ENCODE results near the gene CPSF4.
A peak's percentile ranks its signal among the peaks of the same experiment; 100 is the strongest.
"Not testable (repeated sequence)": the region's sequence is repeated elsewhere in the genome, so short reads cannot be mapped to it uniquely, and the experiment has no call there.

The CPSF4 gene

DNA sequence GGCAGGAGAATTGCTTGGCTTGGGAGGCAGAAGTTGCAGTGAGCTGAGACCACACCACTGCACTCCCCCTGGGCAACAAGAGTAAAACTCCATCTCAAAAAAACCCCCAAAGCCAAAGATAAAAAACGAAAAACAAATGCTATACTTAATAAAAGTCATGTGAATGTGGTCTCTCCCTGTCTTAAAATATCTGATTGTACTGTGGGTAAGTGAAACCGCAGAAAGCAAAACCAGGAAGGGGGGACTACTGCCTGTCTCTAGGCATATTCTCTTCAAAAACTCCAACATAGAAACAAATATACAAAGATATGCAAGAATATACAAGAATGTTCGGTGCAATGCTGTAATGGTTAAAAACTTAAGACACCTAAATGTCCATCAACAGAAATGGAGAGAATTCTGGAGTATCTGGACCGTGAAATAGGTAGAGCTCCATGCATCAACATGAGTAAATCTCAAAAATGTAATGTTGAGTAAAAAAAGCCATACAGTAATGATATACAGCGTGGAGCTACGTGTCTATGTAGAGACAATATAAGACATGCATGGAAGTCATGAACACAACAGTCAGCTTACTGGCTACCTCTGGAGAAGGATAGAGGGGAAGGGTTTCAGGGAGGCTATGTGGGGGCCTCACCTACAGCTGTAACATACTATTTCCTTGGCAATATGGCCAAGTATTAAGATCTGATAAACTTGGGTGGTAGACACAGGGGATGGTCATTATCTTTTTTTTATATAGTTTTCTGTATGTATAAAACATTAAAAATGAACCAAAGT is 59.2 kb downstream of the CPSF4 start:
- DNase-seq (ENCODE audit: low spot score), result no peak
- TF ChIP-seq, protein P1, sequence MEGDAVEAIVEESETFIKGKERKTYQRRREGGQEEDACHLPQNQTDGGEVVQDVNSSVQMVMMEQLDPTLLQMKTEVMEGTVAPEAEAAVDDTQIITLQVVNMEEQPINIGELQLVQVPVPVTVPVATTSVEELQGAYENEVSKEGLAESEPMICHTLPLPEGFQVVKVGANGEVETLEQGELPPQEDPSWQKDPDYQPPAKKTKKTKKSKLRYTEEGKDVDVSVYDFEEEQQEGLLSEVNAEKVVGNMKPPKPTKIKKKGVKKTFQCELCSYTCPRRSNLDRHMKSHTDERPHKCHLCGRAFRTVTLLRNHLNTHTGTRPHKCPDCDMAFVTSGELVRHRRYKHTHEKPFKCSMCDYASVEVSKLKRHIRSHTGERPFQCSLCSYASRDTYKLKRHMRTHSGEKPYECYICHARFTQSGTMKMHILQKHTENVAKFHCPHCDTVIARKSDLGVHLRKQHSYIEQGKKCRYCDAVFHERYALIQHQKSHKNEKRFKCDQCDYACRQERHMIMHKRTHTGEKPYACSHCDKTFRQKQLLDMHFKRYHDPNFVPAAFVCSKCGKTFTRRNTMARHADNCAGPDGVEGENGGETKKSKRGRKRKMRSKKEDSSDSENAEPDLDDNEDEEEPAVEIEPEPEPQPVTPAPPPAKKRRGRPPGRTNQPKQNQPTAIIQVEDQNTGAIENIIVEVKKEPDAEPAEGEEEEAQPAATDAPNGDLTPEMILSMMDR (IDR thresholded peaks at IDR 0.05; ENCODE audit: extremely low read depth, missing control alignments), result no peak

DNA sequence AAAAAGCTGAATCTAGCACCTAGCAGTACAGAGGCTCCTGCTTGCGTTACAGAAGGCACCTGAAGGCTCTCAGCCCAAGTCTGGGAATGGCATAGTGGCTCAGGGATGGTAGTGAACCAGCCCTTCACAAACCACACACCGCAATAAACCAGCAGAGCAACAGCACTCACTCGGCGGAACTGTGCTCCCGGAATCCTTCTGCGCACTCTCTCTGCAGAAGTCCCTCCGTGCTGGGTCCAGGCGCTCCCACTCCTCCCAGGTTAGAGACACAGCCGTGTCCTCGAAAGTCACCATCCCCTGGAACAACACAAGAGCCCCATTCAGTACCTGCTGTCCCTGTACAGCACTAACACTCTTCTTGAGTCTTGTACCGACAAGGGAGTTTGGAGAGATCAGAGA is 59.8 kb downstream of the CPSF4 start:
- TF ChIP-seq, protein P1 (IDR thresholded peaks at IDR 0.05; ENCODE audit: extremely low read depth, missing control alignments), result no peak
- no peak for DNase-seq (ENCODE audit: low spot score)

DNA sequence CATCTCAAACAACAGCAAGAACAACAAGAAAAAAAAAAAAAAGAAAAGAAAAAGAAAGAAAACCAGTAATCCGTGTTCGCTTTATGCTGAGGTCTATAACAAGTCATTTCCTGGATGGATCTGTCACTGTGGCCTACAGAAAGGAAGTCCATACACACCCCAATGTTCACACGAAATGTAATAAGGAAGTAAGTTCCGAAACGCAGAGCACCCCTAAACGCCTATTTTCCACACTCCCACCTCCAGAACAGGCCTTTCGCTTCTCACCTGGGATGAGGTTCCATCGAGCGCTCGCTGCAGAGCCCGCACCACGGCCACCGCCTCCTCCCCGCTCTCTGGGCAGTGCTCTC is 60.6 kb downstream of the CPSF4 start:
- DNase-seq (ENCODE audit: low spot score), result no peak
- TF ChIP-seq, protein P1 (IDR thresholded peaks at IDR 0.05; ENCODE audit: extremely low read depth, missing control alignments), result no peak

DNA sequence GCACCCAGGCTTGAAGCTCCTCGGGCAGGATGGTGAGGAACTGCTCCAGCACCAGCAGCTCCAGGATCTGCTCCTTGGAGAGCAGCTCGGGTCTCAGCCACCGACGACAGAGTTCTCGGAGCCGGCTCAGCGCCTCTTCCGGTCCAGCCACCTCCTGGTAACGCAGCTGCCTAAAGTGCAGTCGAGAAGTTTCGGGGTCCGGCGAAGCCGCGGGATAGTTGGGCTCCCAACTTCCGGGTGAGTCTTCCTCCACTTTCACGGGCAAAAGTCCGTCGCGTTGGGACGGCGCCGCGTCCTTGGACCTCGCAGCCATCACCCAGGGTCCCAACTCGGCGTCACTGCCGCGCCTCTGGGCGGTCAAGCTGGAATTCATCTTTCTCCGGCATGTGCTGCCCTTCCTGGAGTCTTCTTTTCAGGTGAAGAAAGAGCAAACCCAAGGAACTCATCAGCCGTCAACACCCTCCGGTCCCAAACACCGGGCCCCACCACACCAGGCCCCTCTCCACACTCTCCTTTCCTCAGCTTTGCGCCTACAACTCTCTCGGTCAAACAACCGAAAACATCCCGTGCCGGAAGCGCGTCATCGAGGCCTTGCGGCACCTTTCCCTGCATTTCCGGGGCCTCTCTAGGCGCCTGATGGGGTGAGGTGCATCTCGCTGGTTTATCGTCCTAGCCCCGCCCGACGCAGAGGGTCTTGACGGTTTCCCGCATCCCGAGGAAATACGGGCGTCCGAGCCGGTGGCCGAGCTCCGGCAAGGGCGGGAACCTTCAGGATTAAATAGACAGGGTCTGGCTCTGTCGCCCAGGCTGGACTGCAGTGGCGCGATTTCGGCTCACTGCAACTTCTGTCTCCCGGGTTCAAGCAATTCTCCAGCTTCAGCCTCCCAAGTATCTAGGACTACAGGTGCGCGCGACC is 61.2 kb downstream of the CPSF4 start, which contains the start of gene ZNF394:
ZNF394 (minus strand) TSS at position 561 of the 916 bp plus-strand sequence; CDS start at position 373, 188 bp downstream.
- TF ChIP-seq, protein P1 (IDR thresholded peaks at IDR 0.05; ENCODE audit: extremely low read depth, missing control alignments), result no peak
- DNase-seq (ENCODE audit: low spot score), result peak; percentile 83

DNA sequence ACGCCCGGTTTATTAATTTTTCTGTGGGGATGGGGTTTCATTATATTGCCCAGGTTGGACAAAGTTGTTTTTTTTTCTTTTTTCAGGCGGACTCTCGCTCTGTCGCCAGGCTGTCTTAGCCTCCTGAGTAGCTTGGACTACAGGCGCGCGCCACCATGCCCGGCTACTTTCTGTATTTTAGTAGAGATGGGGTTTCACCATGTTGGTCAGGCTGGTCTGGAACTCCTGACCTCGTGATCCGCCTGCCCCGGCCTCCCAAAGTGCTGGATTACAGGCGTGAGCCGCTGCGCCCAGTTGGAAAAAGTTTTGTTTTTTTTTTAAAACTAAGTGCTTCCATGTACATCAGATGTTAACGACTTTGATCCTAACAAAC is 61.9 kb downstream of the CPSF4 start:
- DNase-seq (ENCODE audit: low spot score), result no peak
- TF ChIP-seq, protein P1 (IDR thresholded peaks at IDR 0.05; ENCODE audit: extremely low read depth, missing control alignments), result no peak

DNA sequence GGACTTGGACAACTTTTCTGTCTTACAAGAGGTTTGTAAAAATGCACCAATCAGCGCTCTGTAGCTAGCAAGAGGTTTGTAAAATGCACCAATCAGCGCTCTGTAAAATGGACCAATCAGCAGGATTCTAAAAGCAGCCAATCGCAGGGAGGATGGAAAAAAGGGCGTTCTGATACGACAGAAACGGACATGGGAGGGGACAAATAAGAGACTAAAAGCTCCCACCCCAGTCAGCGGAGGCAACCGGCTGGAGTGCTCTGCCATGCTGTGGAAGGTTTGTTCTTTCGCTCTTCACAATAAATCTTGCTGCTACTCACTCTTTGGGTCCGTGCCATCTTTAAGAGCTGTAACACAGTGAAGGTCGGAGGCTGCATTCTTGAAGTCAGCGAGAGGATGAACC is 62.5 kb downstream of the CPSF4 start:
- not testable (repeated sequence) for DNase-seq (ENCODE audit: low spot score)

DNA sequence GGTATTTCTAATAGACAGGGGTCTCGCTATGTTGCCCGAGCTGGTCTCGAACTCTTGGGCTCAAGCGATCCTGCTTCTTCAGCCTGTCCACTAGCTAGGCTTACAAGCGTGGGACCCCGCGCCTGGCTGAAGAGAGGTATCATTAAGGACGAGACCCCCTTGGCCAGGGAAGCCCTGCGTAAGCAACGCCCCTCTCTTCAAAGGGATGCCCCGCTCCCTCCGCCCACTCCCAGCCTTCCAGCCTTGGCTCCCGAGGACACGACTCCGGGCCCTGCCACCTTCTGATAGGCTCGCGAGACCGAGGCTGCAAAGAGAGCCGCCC is 65.5 kb downstream of the CPSF4 start:
- no peak for DNase-seq (ENCODE audit: low spot score)

More for the DNA sequence above, 65.5 kb downstream of the CPSF4 start:
- TF ChIP-seq, protein P1 (IDR thresholded peaks at IDR 0.05; ENCODE audit: extremely low read depth, missing control alignments), result no peak
